Measurements from ENCODE around the gene JAKMIP1.

The JAKMIP1 gene

GRCh38 chr4:6200011-6200921, at the start of gene JAKMIP1:
TSS of gene JAKMIP1 (minus strand) at chr4:6200549. CDS start at chr4:6112850, 87,699 bp downstream.
- DNase-seq: peak; percentile 87 to 89

DNA sequence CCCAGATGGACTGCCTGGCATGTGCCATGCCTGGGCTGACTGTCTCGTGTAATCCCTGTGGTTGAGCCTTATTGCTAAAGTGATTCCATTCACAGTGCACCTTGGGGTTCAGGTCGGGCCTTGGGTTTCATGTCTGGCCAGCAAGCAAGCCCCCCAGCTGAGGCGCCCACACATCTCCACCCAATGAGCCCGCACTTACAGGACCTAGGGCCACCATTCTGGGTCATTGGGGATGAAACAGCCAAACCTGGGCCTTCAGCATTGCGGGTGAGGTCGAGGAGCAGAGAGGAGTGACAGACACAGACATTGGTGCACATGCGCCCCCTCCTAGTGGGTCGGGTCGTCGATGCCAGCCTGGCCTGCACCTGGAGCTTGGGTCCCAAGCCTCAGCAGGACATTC, 48.0 kb upstream of the JAKMIP1 start:
- DNase-seq: no peak

- DNase-seq: no peak
Observed at GRCh38 chr4:6246170-6246634, 45.9 kb upstream of the JAKMIP1 start.

DNA sequence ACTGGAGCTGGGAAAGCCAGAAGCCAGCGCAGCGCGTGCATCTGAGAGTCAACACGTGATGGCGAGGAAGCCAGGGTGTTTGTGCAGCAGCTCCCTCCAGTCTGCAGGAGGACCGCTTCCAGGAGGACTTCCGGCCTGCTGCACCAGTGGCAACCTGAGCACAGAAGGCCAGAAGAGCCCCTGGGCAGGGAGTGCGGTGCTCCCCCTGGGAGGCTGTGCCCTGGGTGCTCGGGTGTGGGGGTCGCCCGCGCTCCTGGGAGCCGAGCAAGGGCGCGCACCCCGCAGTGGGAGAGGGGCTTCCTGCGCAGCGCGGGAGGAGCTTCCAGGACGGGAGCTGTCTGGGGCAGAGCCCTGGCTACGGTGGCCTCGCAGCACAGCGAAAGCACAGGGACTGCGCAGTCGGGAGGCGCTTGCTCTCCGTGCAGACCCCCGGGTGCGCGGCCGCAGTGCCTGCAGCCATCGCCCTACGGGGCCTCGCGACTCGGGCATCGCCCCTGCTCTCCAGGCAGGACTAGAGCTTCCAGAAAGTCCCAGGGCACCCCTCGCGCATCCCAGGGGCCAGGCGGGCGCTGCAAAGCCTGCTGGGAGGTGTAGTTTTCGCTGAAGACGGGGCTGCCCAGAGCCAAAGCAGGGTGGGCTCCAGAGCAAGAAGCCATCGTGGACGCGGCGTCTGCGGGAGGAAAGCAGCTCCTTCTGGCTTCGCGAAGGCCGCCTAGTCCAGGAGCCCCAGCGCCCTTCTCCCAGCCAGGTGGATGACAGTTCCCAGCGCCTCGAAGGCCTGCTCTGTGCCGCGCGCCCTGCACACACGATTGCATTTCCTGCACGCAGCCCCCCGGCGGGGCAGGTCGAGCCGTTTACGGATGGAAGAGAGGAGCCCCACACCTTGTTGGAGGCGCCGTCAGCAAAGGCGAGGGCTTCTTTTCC, 45.2 kb upstream of the JAKMIP1 start:
- no peak for DNase-seq

DNA sequence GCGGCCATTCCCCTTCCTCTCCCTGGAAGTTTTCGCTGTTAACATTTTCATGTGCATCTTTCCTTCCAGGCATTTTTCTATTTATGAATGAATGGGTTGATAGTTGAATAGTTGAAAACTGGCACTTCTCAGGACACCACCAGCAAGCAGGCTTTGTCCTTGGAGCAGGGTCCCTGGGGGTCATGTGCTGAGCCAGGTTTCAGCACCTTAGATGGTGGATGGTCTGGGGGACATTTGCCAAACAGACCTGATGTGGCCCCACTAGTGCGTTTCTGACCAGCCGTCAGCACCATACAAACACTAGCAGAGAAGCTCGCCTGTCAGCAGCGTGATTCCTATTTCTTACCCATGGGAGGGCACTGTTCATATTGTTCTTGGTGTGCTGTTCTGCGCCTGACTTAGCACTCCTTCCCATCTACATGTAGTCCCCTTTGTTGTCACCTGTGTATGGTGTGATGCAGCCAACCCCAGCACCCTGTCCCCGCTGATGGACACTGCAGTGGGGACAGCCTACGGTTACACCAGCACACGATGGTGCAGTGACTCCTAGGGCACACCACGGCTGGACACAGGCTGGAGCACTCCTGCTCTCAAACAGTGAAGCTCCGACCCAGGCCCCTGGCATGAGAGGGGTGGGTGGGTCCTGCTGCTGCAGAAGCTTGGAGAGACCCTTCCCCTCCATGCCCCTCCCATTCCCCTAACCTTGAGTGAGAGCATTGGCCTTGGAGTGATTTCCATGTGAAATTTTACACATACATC, 42.1 kb upstream of the JAKMIP1 start:
- no peak for DNase-seq

- no peak for DNase-seq
Observed at GRCh38 chr4:6241062-6241845, 40.9 kb upstream of the JAKMIP1 start.

DNA sequence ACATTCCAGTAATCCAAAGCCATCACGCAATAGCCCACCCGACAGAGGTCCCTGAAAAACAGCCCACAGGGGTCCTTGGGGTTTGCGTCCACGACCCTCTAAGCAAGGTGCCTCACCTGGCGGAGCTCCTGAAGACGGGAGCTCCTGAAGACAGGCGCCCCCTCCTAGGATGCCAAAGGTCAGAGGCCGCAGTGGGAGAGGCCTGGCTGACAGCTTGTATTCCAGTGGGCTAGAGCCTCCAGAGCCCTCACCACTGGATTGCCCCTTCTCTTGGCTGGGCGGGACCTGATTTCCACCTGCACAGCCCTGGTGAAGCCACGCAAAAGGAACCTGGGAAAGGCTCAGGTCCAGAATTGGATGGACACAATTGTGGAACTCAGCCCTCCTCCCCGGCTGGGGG, 39.6 kb upstream of the JAKMIP1 start:
- DNase-seq: no peak

DNA sequence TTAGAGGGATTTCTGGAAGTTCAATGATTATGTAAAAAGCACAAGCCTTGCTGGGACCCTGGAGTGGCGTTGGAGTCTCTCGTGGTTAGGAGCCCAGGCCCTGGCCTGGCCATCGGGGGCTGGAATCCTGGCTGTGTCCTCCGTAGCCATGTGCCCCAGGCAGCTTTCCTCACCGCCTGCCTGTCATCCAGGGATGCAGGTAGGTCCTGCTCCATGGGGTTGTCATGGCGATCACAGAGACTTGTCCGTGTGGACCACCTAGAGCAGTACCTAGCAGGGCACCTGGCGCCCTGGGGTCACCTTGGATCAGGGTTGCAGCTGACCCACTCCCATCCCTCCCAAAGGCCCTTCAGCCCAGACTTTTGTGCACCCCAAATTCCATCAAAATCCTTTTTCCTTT, 39.1 kb upstream of the JAKMIP1 start:
- no peak for DNase-seq

DNA sequence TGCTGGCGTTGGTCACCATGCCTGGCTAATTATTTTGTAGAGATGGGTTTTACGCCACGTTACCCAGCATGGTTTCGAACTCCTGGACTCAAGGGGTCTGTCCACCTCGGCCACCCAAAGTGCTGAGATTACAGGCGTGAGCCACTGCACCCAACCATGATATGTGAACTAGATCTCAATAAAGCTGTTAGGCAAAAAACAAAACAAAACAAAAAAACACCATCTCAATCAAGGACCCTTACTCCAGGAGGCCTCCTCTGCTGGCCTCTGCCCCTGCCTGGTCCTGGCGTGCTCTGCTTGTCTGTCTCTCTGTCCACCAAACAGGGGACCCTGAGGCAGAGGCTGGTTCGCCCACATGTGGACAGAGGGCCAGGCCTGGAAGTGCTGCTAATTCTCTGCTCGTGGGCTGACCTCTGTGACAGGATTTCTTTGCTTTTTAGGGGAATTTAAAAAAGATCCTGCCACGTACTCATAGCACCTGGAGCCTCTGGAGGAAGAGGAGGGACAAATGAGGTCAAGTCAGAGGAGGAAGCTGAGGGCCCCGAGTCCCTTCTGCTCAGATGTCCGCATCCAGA, 36.6 kb upstream of the JAKMIP1 start:
- no peak for DNase-seq

- DNase-seq: no peak
Observed at GRCh38 chr4:6235901-6236640, 35.7 kb upstream of the JAKMIP1 start.

DNA sequence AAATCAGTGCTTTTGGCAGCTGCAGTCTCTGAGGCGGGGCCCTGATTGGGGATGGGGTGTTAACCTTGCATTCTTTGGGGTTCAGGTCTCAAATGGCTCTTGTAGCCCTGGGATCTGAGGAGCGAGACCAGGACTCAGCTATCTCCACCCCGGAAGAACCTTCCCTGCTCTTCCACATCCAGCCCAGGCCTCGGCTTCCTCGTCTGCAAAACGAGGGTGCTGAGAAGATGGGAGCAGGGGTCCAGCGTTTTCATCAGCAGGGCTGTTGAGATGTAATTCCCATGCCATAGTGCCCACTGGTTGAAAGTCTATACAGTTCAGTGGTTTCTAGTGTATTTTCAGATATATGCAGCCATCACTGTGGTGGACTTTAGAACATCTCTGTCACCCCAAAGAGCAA, 34.7 kb upstream of the JAKMIP1 start:
- no peak for DNase-seq

GRCh38 chr4:6233929-6234328, 33.6 kb upstream of the JAKMIP1 start:
- no peak for DNase-seq

GRCh38 chr4:6232836-6233785, 32.8 kb upstream of the JAKMIP1 start:
- no peak for DNase-seq

- DNase-seq: no peak
Observed at GRCh38 chr4:6231663-6232165, 31.4 kb upstream of the JAKMIP1 start.

DNA sequence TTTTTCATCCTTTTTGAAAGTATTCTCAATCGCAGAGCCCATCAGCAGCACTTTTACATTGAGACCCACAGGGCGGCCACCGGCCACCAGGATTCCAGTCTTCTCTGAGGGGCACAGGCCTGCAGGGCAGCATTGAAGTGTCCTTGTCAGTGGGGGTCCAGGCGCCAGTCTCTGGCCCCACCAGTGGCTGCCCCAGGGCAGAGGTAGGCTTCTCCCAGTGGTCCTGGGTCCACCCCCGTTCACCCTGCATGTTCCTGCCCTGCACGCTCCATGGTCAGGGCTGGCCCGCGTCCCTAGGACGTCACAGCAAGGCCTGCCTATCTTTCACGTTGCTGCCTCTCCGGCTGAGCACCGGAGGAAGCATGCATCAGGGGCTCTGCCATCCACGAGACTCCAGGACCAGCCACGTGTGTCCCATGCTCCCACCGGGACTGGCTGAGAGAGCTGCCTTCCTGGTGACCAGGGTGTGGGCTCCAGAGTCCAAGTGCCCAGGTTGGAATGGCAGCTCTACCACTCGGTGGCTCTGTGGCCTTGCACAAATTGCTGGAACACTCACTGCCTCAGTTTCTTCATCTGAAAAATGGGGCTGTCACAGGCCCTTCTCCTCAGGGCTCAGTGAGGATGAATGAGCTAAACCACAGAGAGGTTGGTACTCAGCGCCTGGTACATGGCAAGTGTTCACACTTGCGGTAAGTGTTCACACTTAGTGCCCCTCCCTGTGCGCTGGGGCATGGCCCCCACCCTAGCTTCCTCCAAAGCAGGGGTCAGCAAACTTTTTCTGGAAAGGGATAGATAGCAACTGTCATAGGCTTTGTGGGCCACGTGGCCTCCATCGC, 30.7 kb upstream of the JAKMIP1 start:
- no peak for DNase-seq

- no peak for DNase-seq
Observed at GRCh38 chr4:6230502-6230785, 30.1 kb upstream of the JAKMIP1 start.

GRCh38 chr4:6229671-6230501, 29.5 kb upstream of the JAKMIP1 start:
- DNase-seq: no peak

DNA sequence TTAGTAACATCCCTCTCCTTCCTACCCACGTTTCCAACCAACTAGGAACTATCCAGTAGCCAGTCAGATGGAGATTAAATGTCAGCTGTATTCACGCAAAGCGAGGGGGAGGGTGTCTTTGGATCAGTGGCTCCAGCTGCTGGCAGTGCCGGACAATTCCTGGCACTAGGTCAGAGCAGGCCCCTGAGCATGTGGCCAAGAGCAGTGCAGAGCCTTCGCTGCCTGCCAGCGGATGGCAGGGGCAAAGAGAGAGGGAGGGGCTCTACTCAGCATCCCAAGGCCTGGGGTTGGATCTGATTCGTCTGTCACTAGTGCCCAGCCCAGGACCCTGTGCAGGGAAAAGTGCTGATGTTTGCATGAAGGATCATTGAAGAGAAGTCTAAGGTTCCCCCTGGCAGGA, 28.7 kb upstream of the JAKMIP1 start:
- no peak for DNase-seq
